ENCODE data around the gene SLC6A4.
A peak's percentile ranks its signal among the peaks of the same experiment; 100 is the strongest.

Gene SLC6A4

DNA sequence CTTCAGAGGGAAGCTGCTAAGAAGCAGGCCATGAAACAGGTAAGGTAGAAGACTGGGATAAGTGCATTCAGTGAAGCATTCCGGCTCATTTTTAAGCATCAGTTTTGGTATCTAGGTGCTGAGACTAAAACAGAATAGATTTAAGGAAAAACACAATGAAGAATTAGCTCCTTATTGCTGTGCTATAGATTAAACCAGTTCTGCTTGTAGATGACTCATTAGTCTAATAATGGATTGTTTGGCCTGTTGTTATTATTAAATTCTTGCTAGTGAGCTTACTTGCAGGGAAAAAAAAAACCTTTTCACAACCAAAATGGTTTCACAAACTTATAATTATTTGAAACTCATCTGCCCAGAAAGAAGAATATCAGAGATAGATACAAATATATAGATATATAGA lies 62.9 kb downstream of the SLC6A4 start:
- POLR2A ChIA-PET: no interaction called here
- no peaks in the 10 kb centered on the region for H3K9me3 ChIP-seq (ENCODE audit: control extremely low read depth in 1 of 5, control insufficient read depth in 4 of 5, insufficient read depth in 2 of 5, low read depth in 1 of 5, low read length in 4 of 5)
- CTCF ChIA-PET: interaction anchor here (1.4 kb wide), 1 partner anchor 10 kb away, joined by 3 read pairs; no protein-coding TSS in a partner anchor
- no peak overlapping the region for H3K27ac ChIP-seq (ENCODE audit: insufficient read depth in 1 of 2, low read depth in 1 of 2, low read length in 2 of 2, poor library complexity in 1 of 2, severe bottlenecking in 2 of 2)
- no peaks in the 10 kb centered on the region for H3K27me3 ChIP-seq (replicated peaks in 2 of 5; ENCODE audit: control insufficient read depth in 4 of 5, insufficient read depth in 5 of 5, low read length in 4 of 5)
- DNase-seq: no peak
- H3K4me1 ChIP-seq (ENCODE audit: control extremely low read depth in 1 of 4, control insufficient read depth in 4 of 4, insufficient read depth in 4 of 4, low read length in 3 of 4): no peaks in the 10 kb centered on the region
- WGBS (ENCODE audit: insufficient coverage): no CpG with 5 or more reads among the region's 1 CpG
- H3K4me3 ChIP-seq (ENCODE audit: control insufficient read depth in 1 of 7, extremely low read depth in 1 of 7, insufficient read depth in 4 of 7, low read depth in 2 of 7, low read length in 6 of 7): no peak overlapping the region
- H3K36me3 ChIP-seq (ENCODE audit: control insufficient read depth in 4 of 4, insufficient read depth in 4 of 4, low read length in 3 of 4): peaks cover 2 to 28% (median 17%) of the 10 kb centered on the region in 4 experiments

DNA sequence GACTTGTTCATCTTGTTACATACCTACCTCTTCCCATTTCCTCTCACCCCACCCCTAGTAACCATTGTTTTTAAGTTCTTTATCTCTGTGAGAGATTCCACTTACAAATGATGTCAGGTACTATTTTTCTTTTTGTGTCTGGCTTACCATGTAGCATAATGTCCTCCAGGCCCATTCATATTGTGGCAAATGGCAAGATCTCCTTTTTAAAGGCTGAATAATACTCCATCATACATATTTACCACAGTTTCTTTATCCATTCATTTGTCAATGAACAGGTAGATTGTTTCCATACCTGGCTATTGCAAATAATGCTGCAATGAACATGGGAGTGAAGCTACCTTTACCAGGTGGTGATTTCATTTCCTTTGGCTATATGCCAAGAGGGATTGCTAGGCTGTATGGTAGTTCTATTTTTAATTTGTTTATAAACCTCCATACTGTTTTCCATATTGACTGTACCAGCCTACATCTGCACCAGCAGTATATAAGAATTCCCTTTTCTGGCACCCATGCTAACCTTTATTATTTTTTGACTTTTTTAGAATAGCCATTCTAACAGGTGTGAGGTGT lies 65.0 kb downstream of the SLC6A4 start:
- CTCF ChIA-PET: no interaction called here
- Histone ChIP-seq H3K9me3 (ENCODE audit: control extremely low read depth in 1 of 5, control insufficient read depth in 4 of 5, insufficient read depth in 2 of 5, low read depth in 1 of 5, low read length in 4 of 5) (no peaks in the 10 kb centered on the region), H3K4me3 (ENCODE audit: control insufficient read depth in 1 of 7, extremely low read depth in 1 of 7, insufficient read depth in 4 of 7, low read depth in 2 of 7, low read length in 6 of 7) (no peak overlapping the region), H3K36me3 (ENCODE audit: control insufficient read depth in 4 of 4, insufficient read depth in 4 of 4, low read length in 3 of 4) (peaks cover 5 to 20% (median 9%) of the 10 kb centered on the region in 4 experiments), H3K27me3 (replicated peaks in 2 of 5; ENCODE audit: control insufficient read depth in 4 of 5, insufficient read depth in 5 of 5, low read length in 4 of 5) (no peaks in the 10 kb centered on the region), H3K27ac (ENCODE audit: insufficient read depth in 1 of 2, low read depth in 1 of 2, low read length in 2 of 2, poor library complexity in 1 of 2, severe bottlenecking in 2 of 2) (no peak overlapping the region), H3K4me1 (ENCODE audit: control extremely low read depth in 1 of 4, control insufficient read depth in 4 of 4, insufficient read depth in 4 of 4, low read length in 3 of 4) (no peaks in the 10 kb centered on the region)
- POLR2A ChIA-PET: no interaction called here
- no peak for DNase-seq

DNA sequence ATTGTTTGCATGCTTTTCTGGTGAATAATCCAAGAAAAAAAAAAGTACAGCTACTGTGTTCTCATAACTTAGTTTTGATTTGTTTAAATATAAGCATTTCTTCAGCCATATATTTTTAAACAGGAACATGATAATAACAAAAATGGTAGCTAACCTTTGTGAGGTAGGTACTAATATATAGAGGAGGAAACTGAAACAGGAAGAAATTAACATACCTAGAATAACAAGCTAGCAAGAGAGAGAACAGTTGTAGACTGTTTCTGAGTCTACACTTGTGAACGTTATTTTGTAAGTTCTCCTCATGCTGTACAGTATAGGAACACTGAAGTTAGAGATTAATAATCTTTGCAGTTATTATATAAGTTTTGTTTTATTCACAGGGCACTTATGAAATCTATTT lies 69.5 kb downstream of the SLC6A4 start:
- WGBS (ENCODE audit: insufficient coverage): 100% methylated on average over 1 of the region's 1 CpG
- H3K4me1 ChIP-seq (ENCODE audit: control extremely low read depth in 1 of 4, control insufficient read depth in 4 of 4, insufficient read depth in 4 of 4, low read length in 3 of 4): no peaks in the 10 kb centered on the region
- no peaks in the 10 kb centered on the region for H3K27me3 ChIP-seq (replicated peaks in 2 of 5; ENCODE audit: control insufficient read depth in 4 of 5, insufficient read depth in 5 of 5, low read length in 4 of 5)
- ChIA-PET POLR2A (interaction anchor here (0.6 kb wide), 1 partner anchor 61 kb away, joined by 5 read pairs; no protein-coding TSS in a partner anchor), CTCF (interaction anchor here (1.4 kb wide), 1 partner anchor 8 kb away, joined by 3 read pairs; no protein-coding TSS in a partner anchor)
- H3K27ac ChIP-seq (ENCODE audit: insufficient read depth in 1 of 2, low read depth in 1 of 2, low read length in 2 of 2, poor library complexity in 1 of 2, severe bottlenecking in 2 of 2): no peak overlapping the region
- no peak for DNase-seq
- no peak overlapping the region for H3K4me3 ChIP-seq (ENCODE audit: control insufficient read depth in 1 of 7, extremely low read depth in 1 of 7, insufficient read depth in 4 of 7, low read depth in 2 of 7, low read length in 6 of 7)
- H3K9me3 ChIP-seq (ENCODE audit: control extremely low read depth in 1 of 5, control insufficient read depth in 4 of 5, insufficient read depth in 2 of 5, low read depth in 1 of 5, low read length in 4 of 5): peaks cover 0 to 1% (median 0%) of the 10 kb centered on the region in 5 experiments
- H3K36me3 ChIP-seq (ENCODE audit: control insufficient read depth in 4 of 4, insufficient read depth in 4 of 4, low read length in 3 of 4): peaks cover 3 to 8% (median 5%) of the 10 kb centered on the region in 4 experiments

DNA sequence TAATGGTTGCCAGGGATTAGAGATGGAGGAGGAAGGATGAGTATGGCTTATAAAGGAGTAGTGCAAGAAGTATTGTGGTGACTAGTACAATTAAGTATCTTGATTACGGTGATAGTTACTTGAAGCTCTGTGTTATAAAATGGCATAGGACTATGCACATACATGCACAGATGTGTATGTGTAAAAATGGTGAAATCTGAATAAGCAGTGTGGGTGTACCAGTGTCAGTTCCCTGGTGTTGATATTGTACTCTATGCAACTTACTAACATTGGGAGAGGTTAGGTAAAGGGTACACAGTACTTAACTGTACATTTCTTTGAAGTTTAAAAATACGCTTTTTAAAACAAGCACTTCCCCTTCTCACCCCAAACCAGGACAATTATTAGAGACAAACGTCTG lies 70.3 kb downstream of the SLC6A4 start:
- Histone ChIP-seq H3K27me3 (replicated peaks in 2 of 5; ENCODE audit: control insufficient read depth in 4 of 5, insufficient read depth in 5 of 5, low read length in 4 of 5) (no peaks in the 10 kb centered on the region), H3K36me3 (ENCODE audit: control insufficient read depth in 4 of 4, insufficient read depth in 4 of 4, low read length in 3 of 4) (peaks cover 3 to 11% (median 7%) of the 10 kb centered on the region in 4 experiments), H3K27ac (ENCODE audit: insufficient read depth in 1 of 2, low read depth in 1 of 2, low read length in 2 of 2, poor library complexity in 1 of 2, severe bottlenecking in 2 of 2) (no peak overlapping the region), H3K4me1 (ENCODE audit: control extremely low read depth in 1 of 4, control insufficient read depth in 4 of 4, insufficient read depth in 4 of 4, low read length in 3 of 4) (no peaks in the 10 kb centered on the region), H3K9me3 (ENCODE audit: control extremely low read depth in 1 of 5, control insufficient read depth in 4 of 5, insufficient read depth in 2 of 5, low read depth in 1 of 5, low read length in 4 of 5) (peaks cover 0 to 7% (median under 1%) of the 10 kb centered on the region in 5 experiments), H3K4me3 (ENCODE audit: control insufficient read depth in 1 of 7, extremely low read depth in 1 of 7, insufficient read depth in 4 of 7, low read depth in 2 of 7, low read length in 6 of 7) (no peak overlapping the region)
- WGBS (ENCODE audit: insufficient coverage): 100% methylated on average over 2 of the region's 3 CpGs
- POLR2A ChIA-PET: no interaction called here
- CTCF ChIA-PET: interaction anchor here (1.1 to 1.4 kb wide), 2 partner anchors 9 to 13 kb away, joined by 3 read pairs; no protein-coding TSS in a partner anchor
- no peak for DNase-seq

DNA sequence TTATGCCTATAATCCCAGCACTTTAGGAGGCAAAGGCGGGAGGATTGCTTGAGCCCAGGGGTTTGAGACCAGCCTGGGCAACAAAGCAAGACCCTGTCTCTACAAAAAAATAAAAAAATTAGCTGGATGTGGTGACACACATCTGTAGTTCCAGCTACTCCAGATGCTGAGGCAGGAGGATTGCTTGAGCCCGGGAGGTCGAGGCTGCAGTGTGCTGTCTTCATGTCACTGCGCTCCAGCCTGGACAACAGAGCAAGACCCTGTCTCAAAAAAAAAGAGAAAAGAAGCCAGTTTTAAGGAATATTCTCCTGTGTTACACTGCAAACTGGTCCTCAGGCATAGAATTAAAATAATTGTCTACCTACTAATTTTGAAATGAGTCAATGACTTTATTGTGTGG lies 71.0 kb downstream of the SLC6A4 start:
- 98% methylated on average over 4 of the region's 4 CpGs for WGBS (ENCODE audit: insufficient coverage)
- CTCF ChIA-PET: interaction anchor here (1.1 to 1.4 kb wide), 3 partner anchors 10 to 175 kb away, joined by 3 read pairs; no protein-coding TSS in a partner anchor

DNA sequence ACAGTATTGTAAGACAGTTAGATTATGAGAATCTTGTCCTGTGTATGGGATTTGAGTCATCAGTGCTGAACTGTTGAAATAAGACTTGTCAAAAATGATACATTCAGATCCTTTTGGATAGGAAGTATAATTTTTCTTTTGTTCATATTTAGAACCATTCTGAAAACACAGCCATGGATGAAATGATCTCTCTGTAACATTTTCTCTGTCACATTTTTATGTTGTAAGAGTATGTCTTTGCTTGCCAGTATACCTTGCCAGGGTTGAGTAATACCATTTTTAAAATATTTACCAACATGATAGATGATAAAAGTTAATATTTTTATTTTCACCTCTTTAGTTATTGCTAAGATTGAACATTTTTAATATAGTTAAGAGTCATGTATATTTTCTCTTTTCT lies 73.9 kb downstream of the SLC6A4 start:
- POLR2A ChIA-PET: no interaction called here
- no peak for DNase-seq

More for the DNA sequence above, 71.0 kb downstream of the SLC6A4 start:
- Histone ChIP-seq H3K27ac (ENCODE audit: insufficient read depth in 1 of 2, low read depth in 1 of 2, low read length in 2 of 2, poor library complexity in 1 of 2, severe bottlenecking in 2 of 2) (no peak overlapping the region), H3K4me3 (ENCODE audit: control insufficient read depth in 1 of 7, extremely low read depth in 1 of 7, insufficient read depth in 4 of 7, low read depth in 2 of 7, low read length in 6 of 7) (no peak overlapping the region), H3K4me1 (ENCODE audit: control extremely low read depth in 1 of 4, control insufficient read depth in 4 of 4, insufficient read depth in 4 of 4, low read length in 3 of 4) (no peaks in the 10 kb centered on the region), H3K27me3 (replicated peaks in 2 of 5; ENCODE audit: control insufficient read depth in 4 of 5, insufficient read depth in 5 of 5, low read length in 4 of 5) (no peaks in the 10 kb centered on the region), H3K36me3 (ENCODE audit: control insufficient read depth in 4 of 4, insufficient read depth in 4 of 4, low read length in 3 of 4) (peaks cover 3 to 16% (median 11%) of the 10 kb centered on the region in 4 experiments), H3K9me3 (ENCODE audit: control extremely low read depth in 1 of 5, control insufficient read depth in 4 of 5, insufficient read depth in 2 of 5, low read depth in 1 of 5, low read length in 4 of 5) (peaks cover 2 to 13% (median 4%) of the 10 kb centered on the region in 5 experiments)
- POLR2A ChIA-PET: no interaction called here
- DNase-seq: no peak

DNA sequence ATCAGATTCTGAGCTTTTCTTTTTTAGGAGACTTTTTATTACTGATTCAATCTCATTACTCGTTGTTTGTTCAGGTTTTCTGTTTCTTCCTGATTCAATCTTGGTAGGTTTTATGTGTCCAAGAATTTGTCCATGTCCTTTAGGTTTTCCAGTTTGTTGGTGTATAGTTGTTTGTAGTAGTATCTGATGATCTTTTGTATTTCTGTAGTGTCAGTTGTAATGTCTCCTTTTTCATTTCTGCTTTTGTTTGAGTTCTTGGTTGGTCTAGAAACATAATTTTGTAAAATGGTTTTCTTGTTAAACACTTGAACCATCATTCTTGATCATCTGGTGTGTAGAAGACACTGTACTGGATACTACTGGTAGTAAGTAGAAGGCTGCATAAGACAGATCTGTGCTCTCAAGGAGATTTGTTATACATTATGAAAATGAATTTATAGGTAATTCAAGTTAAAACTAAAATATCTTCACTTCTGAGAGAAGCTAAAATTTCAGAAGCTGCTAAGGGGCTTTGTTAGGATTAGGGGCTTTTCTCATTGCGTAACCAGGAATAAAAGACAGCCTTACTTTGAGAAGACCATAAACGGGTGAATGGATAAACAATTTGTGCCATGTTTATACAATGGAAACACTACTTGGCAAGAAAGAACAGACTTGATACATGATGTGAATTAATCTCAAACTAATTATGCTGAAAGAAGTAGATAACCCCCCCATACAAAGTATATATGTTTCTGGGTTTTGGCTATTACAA lies 74.9 kb downstream of the SLC6A4 start:
- peak in 2 of 3 donors; percentile 7 to 43 for DNase-seq
- Histone ChIP-seq H3K27ac (ENCODE audit: insufficient read depth in 1 of 2, low read depth in 1 of 2, low read length in 2 of 2, poor library complexity in 1 of 2, severe bottlenecking in 2 of 2) (no peak overlapping the region), H3K4me1 (ENCODE audit: control extremely low read depth in 1 of 4, control insufficient read depth in 4 of 4, insufficient read depth in 4 of 4, low read length in 3 of 4) (no peaks in the 10 kb centered on the region), H3K4me3 (ENCODE audit: control insufficient read depth in 1 of 7, extremely low read depth in 1 of 7, insufficient read depth in 4 of 7, low read depth in 2 of 7, low read length in 6 of 7) (no peak overlapping the region), H3K27me3 (replicated peaks in 2 of 5; ENCODE audit: control insufficient read depth in 4 of 5, insufficient read depth in 5 of 5, low read length in 4 of 5) (no peaks in the 10 kb centered on the region), H3K36me3 (ENCODE audit: control insufficient read depth in 4 of 4, insufficient read depth in 4 of 4, low read length in 3 of 4) (peaks cover 3 to 22% (median 12%) of the 10 kb centered on the region in 4 experiments), H3K9me3 (ENCODE audit: control extremely low read depth in 1 of 5, control insufficient read depth in 4 of 5, insufficient read depth in 2 of 5, low read depth in 1 of 5, low read length in 4 of 5) (peaks cover 2 to 24% (median 6%) of the 10 kb centered on the region in 5 experiments)
- no CpG with 5 or more reads among the region's 3 CpGs for WGBS (ENCODE audit: insufficient coverage)
- ChIA-PET CTCF (no interaction called here), POLR2A (no interaction called here)

More for the DNA sequence above, 73.9 kb downstream of the SLC6A4 start:
- Histone ChIP-seq H3K27me3 (replicated peaks in 2 of 5; ENCODE audit: control insufficient read depth in 4 of 5, insufficient read depth in 5 of 5, low read length in 4 of 5) (no peaks in the 10 kb centered on the region), H3K9me3 (ENCODE audit: control extremely low read depth in 1 of 5, control insufficient read depth in 4 of 5, insufficient read depth in 2 of 5, low read depth in 1 of 5, low read length in 4 of 5) (peaks cover 2 to 24% (median 6%) of the 10 kb centered on the region in 5 experiments), H3K36me3 (ENCODE audit: control insufficient read depth in 4 of 4, insufficient read depth in 4 of 4, low read length in 3 of 4) (peaks cover 3 to 22% (median 10%) of the 10 kb centered on the region in 4 experiments), H3K4me1 (ENCODE audit: control extremely low read depth in 1 of 4, control insufficient read depth in 4 of 4, insufficient read depth in 4 of 4, low read length in 3 of 4) (no peaks in the 10 kb centered on the region), H3K27ac (ENCODE audit: insufficient read depth in 1 of 2, low read depth in 1 of 2, low read length in 2 of 2, poor library complexity in 1 of 2, severe bottlenecking in 2 of 2) (no peak overlapping the region), H3K4me3 (ENCODE audit: control insufficient read depth in 1 of 7, extremely low read depth in 1 of 7, insufficient read depth in 4 of 7, low read depth in 2 of 7, low read length in 6 of 7) (no peak overlapping the region)
- CTCF ChIA-PET: no interaction called here
